HG03457 (cell line): ENCODE data around the gene BIRC5.
"Not testable (repeated sequence)": the region's sequence is repeated elsewhere in the genome, so short reads cannot be mapped to it uniquely, and the experiment has no call there.

Source experiments
- ATAC-seq: cut with Tn5 transposase; IDR thresholded peaks from one replicate; pipeline ENCODE4 v1.9.1; 2021; ENCODE audit warnings: moderate number of reproducible peaks; ENCODE audit not compliant: unreplicated experiment

Gene BIRC5

DNA sequence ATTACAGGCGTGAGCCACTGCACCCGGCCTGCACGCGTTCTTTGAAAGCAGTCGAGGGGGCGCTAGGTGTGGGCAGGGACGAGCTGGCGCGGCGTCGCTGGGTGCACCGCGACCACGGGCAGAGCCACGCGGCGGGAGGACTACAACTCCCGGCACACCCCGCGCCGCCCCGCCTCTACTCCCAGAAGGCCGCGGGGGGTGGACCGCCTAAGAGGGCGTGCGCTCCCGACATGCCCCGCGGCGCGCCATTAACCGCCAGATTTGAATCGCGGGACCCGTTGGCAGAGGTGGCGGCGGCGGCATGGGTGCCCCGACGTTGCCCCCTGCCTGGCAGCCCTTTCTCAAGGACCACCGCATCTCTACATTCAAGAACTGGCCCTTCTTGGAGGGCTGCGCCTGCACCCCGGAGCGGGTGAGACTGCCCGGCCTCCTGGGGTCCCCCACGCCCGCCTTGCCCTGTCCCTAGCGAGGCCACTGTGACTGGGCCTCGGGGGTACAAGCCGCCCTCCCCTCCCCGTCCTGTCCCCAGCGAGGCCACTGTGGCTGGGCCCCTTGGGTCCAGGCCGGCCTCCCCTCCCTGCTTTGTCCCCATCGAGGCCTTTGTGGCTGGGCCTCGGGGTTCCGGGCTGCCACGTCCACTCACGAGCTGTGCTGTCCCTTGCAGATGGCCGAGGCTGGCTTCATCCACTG is at the start of gene BIRC5:
Gene BIRC5, plus strand, starts transcription at position 238 of the 690 bp plus-strand sequence. Its CDS starts 64 bp downstream, at position 302.
- no peak for ATAC-seq

DNA sequence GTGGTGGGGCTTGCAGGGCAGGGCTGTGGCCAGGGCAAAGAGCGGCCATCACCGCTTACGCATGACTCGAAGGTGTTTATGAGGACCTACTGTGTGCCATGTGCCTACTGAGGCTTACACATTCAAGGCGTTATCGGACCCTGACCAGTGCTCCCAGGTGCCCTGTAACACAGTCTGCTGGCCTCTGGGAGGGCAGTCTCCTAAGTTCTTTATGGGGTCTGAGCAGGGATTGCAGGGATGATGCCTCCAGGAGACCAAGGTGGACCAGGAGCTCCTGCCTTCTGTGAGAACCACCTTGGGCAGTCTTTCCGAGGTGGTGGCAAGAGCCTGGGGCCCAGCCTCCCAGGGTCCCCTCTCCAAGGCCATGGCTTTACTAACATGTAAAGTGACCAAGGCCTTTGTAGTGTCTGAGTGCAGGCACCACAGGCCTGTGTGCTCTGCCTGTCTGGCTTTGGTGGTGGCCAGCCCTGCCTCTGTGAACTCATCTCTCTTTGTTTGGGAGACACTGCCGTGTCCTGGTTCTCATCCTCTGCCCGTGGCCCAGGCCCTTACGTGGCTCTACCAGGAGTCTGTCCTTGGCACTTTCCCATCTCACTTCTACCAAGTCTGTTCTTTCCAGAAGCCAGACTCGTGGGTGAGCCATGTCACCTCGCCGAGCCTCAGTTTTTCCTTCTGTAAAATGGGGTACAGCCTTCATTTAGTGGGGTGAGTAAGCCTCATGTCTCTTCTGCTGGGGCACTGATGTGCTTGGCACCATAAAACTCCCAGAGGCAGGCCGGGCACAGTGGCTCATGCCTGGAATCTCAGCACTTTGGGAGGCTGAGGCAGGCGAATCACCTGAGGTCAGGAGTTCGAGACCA is 49.1 kb upstream of the BIRC5 start:
- no peak for ATAC-seq

DNA sequence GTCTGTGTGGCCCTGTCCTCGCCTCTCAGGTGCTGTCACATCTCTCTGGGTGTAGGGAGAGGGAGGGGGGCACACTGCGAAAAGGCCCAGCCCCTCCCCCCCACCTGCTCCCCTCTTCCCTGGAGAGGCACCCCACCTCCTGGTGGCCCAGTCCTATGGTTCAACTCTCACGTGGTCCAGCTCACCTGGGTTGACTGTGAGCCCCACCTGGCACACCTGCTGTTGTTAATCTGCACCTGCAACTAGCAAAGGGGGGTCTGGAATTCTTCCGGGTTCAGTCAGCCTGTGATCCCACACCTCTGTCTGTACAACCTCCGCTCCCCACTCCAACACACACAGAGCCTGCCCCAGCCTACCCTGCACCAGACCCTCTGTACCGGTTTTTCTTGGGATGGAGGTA is 47.6 kb upstream of the BIRC5 start:
- ATAC-seq = no peak

DNA sequence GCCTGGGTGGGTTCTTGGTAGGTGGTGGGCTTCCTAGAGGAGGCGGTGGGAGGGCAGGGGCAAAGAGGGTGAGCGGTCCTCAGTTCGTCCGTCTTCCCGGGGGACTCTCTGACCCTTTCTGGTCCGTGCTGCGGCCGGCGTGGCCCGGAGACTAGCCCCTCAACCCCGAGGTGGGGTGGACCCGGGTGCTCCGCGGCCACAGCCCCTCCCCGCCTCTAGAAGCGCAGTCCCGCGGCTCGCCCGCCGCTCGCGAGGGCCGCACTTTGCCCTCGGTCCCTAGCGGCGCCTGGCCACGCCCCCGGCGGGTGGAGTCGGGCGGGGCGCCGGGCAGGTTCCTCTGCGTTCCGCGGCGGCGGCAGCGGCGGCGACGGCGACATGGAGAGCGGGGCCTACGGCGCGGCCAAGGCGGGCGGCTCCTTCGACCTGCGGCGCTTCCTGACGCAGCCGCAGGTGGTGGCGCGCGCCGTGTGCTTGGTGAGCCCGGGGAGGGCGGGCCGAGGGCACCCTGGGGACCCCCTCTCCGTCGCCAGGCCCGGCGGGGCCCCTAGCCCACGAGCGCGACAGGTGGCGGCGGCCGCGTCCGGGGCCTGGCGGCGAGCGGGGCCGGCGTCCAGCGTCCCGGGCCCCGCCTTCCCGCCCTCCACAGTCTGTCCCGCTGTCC is 45.7 kb upstream of the BIRC5 start, which contains the start of gene SYNGR2:
Gene SYNGR2, plus strand, starts transcription at position 340 of the 661 bp plus-strand sequence. Its CDS starts 36 bp downstream, at position 376.
- peak; percentile 47 for ATAC-seq

DNA sequence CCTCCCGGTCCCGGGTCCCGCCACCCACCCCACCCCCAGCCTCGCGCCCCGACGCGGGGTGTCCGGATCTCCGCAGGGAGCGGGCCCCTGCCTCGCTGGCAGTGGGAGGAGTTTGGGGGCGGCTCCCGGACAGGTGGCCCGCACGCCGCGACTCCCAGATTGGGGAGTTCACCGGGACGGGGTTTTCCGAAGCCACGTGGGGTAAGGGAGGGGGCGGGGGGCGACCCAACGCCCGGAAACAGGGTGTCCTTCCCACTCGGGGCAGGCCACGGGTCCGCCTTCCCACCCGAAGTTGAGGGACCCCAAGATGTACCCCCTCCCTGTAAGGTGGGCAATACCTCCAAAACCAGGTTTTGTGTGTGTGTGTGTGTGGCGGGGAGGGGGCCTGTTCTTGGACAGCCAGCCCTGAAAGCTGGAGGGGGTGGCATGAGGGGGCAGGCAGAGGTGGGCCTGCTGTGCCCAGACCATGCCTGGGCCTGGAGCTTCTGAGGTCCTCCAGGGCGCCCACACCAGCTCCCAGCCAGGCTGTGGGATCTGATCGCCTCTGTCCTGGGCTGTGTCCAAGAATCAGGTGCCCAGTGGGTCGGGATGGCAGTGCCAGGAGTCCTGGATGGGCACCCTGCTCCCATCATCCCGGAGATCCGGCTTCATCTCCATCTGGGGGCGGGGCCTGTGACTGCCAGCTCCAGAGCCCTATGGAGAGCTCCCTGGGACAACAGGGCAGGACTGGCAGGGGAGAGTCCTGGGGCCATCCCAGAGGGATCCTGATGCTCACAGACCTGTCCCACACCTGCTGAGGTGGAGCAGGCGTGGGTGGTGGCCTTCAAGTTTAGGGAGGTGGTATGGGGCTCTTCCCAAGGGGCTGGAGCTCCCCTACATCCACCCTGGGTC is 44.9 kb upstream of the BIRC5 start:
- peak; percentile 14 for ATAC-seq

DNA sequence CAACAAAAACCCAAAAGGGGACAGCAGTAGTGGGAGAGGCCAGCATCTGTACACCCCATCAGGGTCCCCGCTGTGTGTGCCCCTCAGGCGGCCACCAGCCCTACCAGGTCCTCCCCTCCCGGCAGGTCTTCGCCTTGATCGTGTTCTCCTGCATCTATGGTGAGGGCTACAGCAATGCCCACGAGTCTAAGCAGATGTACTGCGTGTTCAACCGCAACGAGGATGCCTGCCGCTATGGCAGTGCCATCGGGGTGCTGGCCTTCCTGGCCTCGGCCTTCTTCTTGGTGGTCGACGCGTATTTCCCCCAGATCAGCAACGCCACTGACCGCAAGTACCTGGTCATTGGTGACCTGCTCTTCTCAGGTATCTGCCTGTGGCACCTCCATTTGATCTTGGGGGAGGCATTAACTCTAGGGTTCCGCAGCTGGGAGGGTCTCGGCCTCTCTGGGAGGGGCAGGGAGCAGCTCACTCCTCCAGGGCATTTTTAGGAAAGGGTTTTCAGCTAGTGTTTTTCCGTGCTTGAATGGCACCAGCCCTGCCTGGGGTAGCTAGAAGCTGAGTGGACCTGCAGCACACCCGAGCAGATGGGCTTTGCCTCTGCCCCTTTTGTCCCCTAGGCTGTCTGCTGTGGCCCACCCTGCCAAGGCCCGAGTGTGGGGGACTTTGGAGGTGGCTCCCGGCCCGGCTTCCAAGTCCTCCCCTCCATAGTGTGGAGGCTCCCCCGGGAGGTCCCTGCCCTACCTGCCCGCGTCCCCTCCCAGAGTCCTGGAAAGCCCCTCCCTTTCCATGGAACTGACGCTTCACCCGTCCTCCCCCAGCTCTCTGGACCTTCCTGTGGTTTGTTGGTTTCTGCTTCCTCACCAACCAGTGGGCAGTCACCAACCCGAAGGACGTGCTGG is 43.1 kb upstream of the BIRC5 start:
- no peak for ATAC-seq

DNA sequence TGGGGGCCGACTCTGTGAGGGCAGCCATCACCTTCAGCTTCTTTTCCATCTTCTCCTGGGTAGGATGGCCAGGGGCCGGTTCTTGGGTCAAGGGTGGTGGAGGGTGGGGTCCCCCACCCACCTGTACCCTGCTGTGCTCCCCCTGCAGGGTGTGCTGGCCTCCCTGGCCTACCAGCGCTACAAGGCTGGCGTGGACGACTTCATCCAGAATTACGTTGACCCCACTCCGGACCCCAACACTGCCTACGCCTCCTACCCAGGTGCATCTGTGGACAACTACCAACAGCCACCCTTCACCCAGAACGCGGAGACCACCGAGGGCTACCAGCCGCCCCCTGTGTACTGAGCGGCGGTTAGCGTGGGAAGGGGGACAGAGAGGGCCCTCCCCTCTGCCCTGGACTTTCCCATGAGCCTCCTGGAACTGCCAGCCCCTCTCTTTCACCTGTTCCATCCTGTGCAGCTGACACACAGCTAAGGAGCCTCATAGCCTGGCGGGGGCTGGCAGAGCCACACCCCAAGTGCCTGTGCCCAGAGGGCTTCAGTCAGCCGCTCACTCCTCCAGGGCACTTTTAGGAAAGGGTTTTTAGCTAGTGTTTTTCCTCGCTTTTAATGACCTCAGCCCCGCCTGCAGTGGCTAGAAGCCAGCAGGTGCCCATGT is 42.3 kb upstream of the BIRC5 start:
- not testable (repeated sequence) for ATAC-seq

DNA sequence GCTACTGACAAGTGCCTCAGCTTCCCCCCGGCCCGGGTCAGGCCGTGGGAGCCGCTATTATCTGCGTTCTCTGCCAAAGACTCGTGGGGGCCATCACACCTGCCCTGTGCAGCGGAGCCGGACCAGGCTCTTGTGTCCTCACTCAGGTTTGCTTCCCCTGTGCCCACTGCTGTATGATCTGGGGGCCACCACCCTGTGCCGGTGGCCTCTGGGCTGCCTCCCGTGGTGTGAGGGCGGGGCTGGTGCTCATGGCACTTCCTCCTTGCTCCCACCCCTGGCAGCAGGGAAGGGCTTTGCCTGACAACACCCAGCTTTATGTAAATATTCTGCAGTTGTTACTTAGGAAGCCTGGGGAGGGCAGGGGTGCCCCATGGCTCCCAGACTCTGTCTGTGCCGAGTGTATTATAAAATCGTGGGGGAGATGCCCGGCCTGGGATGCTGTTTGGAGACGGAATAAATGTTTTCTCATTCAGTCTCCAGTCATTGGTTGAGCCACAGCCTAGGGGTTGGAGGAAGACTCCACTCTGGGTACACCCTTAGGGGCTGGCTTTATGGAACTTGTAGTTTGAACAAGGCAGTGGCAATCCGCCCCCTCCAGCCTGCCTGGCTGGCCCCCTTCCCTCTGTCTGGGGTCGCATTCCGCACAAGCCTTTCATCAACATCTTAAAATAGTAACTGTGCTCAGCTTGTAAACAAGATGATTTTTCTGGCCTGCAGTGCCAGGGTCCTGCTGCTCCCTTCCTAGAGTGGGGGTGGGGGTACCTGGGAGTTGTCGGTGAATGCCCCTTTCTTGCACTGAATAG is 41.6 kb upstream of the BIRC5 start:
- no peak for ATAC-seq

DNA sequence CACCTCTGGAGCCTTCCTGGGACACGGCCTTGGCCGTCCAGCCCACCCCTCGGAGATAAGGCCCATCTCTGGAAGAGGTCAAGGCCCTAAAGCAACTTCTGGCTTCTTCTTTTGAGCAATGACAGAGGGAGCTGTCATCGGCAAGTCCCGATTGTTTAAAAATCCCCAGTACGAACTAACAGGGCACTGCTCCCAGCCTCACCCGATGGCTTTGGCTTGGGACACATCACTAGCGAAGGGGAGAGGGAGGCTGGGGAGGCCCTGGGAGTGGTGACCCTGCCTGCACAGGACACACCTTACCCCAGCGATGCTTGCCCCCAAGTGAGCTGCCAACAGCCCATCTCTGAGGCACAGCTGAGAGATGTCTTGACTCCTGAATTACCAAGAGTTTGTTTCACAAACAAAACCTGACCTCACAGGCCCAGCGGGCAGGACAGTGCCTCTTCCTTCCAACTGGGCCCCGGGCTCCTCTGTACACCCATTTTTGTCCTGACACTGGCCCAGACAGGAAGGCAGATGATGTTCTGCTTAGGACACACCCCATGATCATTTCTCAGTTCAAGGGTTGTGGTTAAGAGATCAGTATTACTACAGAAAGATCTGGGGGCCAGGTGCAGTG is 40.8 kb upstream of the BIRC5 start:
- no peak for ATAC-seq

DNA sequence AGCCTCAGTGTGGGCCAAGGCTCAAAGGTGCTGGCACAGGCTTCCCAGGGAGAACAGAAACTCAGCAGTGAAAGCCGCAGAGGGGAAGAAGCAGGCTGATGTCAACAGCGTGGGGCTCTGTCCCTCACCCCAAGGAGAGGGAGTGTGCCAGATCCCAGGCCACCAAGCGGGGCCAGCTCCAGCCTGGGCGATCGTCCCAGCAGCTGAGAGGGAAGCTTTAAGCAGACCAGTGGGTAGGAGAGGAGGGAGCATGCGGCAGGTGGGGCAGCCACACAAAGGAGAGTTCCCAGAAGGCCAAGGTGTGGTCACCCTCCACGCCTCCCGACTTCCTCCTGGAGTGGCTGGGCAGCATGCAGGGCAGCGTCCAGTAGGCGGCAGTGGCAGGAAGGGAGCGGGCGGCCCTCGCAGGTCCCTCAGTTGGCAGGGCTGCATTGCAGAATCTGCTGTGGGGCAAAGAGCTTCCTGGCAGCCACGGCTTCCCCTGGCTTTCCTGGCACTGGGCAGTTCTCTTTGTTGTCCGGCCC is 39.6 kb upstream of the BIRC5 start:
- ATAC-seq = no peak

DNA sequence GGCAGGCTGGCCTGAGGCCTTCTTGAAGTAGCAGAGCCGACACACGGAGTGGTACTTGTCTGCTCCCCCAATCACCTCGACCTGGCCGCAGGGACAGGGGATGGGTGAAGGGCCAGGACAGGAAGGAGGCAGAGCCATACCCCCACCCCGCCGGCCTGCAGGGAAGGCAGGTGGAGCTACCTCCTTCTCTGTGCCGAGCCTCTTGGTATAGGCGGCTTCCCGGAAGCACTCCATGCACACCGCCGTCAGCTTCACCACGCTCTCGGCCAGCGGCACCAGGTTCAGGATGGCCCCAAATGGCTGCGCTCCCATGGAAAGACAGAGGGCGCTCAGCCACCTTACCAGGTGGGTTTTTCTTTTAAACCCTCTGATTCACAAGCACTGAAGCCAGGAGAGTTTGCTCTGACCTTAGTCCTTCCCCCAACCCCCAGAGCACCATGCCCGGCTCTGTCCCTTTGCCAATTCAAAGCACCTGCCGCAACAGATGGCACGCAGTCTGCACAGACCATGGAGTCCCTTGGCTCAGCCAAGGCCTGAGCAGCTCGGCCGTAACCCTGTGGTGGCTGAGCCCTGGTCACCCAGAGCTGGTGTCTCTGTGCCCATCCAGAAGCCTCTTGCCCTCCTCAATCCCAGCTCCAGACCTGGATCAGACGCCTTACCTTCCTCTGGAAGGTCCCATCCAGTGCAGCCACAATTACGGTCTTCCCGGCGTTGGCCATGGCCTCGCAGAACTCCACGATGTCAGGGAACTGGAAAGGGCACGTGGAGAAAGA is 39.0 kb upstream of the BIRC5 start:
- ATAC-seq = no peak

DNA sequence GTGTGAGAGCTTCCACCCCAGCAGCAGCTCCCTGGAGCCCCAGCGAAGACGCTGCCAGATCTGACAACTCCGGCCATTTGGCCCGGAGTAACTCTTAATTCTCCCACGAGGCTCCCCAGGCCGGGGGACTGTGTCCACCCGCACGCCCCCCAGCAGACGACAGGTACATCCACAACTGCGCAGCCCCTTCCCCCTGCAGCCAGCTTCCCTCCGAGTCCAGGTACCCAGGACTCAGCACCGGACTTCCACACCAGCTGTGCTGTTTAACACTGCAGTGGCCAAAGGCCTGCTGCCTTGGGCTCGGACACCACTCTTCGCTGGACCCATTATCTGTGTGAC is 38.4 kb upstream of the BIRC5 start:
- ATAC-seq = no peak

DNA sequence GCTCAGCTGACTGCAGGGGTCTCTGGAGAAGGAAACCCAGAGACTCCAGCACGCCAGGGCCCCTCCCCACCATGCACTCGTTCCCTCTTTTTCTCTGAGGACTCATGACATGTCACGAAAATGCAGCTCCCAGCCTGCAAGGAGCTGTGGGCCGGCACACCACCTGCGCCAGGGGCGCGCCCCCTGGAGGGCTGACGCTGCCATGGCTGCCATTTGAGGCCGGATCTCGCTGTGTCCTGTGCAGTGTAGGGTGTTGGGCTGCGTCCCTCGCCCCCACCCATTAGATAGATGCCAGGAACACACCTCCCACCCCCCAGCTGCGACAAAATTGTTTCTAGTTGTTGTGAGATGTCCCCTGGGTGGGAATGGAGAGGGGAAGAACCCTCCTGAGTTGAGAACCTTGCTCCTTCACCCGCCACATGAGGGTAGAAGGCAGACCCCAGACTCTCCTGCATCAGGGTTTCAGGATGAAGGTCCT is 37.5 kb upstream of the BIRC5 start:
- no peak for ATAC-seq

DNA sequence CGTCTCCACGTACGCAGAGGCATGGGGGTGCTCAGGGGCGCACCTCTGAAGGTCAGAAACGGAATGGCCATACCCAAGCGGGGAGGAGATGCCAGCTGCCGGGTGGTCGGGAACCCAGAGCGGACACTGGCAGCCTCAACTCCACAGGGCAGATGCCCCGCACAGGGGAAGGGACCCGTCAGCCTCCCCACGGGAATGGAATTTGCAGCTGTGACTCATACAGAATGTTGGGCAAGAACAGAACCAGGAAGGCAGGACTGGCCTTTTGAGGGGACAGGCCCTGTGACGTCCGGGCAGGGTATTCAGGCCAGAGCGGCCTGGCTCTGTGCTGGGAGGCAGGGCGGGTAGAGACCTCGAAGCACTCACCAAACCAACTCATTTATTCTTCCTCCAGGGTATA is 34.7 kb upstream of the BIRC5 start:
- no peak for ATAC-seq

DNA sequence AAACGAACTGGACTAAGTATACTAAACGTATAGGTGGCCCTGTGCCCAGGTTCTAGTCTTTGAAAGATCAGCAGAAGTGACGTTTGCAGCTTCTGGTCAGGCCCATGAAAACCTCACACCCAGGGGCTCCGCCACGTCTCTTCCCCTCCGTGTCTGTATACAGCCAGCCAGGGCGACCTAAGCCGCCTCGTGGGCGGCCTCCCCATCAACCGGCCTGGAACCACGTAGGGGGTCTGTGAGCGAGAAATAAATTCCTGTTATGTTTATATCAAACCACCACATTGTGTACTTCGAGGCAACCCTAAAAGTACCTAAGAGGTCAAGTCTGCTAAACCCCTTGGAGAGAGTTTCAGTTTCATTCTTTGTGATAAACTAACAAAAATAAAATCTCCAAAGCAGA is 34.0 kb upstream of the BIRC5 start:
- ATAC-seq = no peak

DNA sequence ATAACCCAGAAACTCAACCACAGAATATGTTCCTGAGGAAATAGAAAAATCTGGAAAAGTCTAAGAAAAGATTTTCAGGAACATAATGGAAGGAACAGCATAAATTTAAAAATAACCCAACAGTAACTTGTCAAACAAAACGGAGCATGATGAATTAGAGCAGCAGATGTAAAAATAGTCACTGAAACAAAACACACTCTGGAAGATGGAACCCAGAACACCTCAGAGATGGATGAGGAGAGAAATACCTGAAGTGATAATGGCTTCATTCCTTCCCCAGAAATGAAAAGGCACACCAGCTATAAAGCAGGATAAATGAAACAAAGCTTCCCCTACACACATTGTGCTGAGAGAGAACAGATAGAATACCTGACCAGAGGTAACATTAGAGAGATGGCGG is 33.5 kb upstream of the BIRC5 start:
- ATAC-seq = no peak

DNA sequence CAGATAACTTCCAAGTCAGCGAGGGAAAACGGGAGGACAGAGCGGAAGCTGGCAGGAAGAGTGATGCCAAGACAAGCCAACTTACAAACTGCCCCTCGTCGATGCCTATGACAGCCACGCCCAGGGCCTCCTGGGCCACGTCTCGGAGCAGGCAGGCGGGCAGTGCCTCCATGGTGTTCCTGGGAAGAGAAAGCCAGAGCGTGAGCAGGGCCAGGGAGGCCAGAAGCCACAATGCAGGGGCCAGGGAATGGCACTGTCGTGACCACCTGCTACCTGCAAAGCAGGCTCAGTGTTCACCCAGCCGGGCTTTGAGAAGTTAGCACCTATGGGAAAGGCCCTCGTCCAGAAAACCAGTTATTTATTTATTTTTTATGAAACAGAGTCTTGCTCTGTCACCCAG is 31.5 kb upstream of the BIRC5 start:
- no peak for ATAC-seq
